HG02981 (cell line): ENCODE results near the gene TRAPPC8.
"Not testable (repeated sequence)": the region's sequence is repeated elsewhere in the genome, so short reads cannot be mapped to it uniquely, and the experiment has no call there.

Experiments
- ATAC-seq: cut with Tn5 transposase; IDR thresholded peaks from one replicate; pipeline ENCODE4 v1.9.1; 2021; ENCODE audit warnings: mild to moderate bottlenecking, moderate library complexity; ENCODE audit not compliant: unreplicated experiment

The TRAPPC8 gene

GRCh38 chr18:31942999-31943877 lies at the start of gene TRAPPC8:
TSS of gene TRAPPC8 (minus strand) at chr18:31943128. CDS start at chr18:31942764, 364 bp downstream.
- peak; percentile 80 for ATAC-seq

- peak; percentile 100 for ATAC-seq
These were observed 47.9 kb upstream of the TRAPPC8 start for GRCh38 chr18:31990823-31991222.

GRCh38 chr18:31983976-31984375 lies 41.0 kb upstream of the TRAPPC8 start:
- ATAC-seq = no peak

- no peak for ATAC-seq
These were observed 40.1 kb upstream of the TRAPPC8 start for GRCh38 chr18:31983020-31983419.

GRCh38 chr18:31980863-31981262 lies 37.9 kb upstream of the TRAPPC8 start:
- no peak for ATAC-seq

- ATAC-seq = no peak
These were observed 36.8 kb upstream of the TRAPPC8 start for GRCh38 chr18:31979714-31980113.

- no peak for ATAC-seq
These were observed 35.7 kb upstream of the TRAPPC8 start for GRCh38 chr18:31978616-31979015.

GRCh38 chr18:31977270-31977872 lies 34.4 kb upstream of the TRAPPC8 start:
- ATAC-seq = no peak

- no peak for ATAC-seq
These were observed 33.3 kb upstream of the TRAPPC8 start for GRCh38 chr18:31976242-31976641.

- ATAC-seq = no peak
These were observed 31.1 kb upstream of the TRAPPC8 start for GRCh38 chr18:31973929-31974546.

GRCh38 chr18:31970617-31971016 lies 27.7 kb upstream of the TRAPPC8 start:
- ATAC-seq = no peak

- ATAC-seq = no peak
These were observed 22.5 kb upstream of the TRAPPC8 start for GRCh38 chr18:31965316-31965970.

- ATAC-seq = no peak
These were observed 14.8 kb upstream of the TRAPPC8 start for GRCh38 chr18:31957728-31958127.

GRCh38 chr18:31954349-31954748 lies 11.4 kb upstream of the TRAPPC8 start:
- ATAC-seq = no peak

GRCh38 chr18:31953699-31954098 lies 10.8 kb upstream of the TRAPPC8 start:
- not testable (repeated sequence) for ATAC-seq

- no peak for ATAC-seq
These were observed 9.3 kb upstream of the TRAPPC8 start for GRCh38 chr18:31952223-31952622.

- no peak for ATAC-seq
These were observed 7.7 kb upstream of the TRAPPC8 start for GRCh38 chr18:31950583-31950982.

GRCh38 chr18:31948349-31948748 lies 5.4 kb upstream of the TRAPPC8 start:
- not testable (repeated sequence) for ATAC-seq

- no peak for ATAC-seq
These were observed 3.5 kb upstream of the TRAPPC8 start for GRCh38 chr18:31946305-31947046.
